Astrocyte (in vitro differentiated cells and primary cell): ENCODE results near the gene DOK6. TPM values are rescaled to one million over a fixed set of nuclear protein-coding genes. Genes with fewer than 3 reads are reported as not detected.

Experiments used
- DNase-seq: peaks from one replicate; pipeline ENCODE4 v3.0.0-alpha.2; 2010; ENCODE audit warnings: low read depth
- FAIRE-seq: peaks from 2 replicates; lab custom pipeline; 2011; peaks lifted over from hg19 to GRCh38; lab: Jason Lieb, UNC
- H2AFZ ChIP-seq: 2 replicates; pipeline ENCODE4 v1.6.0; 2012; ENCODE audit warnings: low read depth, low read length, inconsistent platforms
- H3K27ac ChIP-seq: 2 replicates; pipeline ENCODE4 v1.5.1; 2011; ENCODE audit warnings: low read depth, low read length, inconsistent platforms
- H3K27me3 ChIP-seq: 2 replicates; pipeline ENCODE4 v1.6.0; 2011; ENCODE audit warnings: low read length, inconsistent platforms; ENCODE audit not compliant: insufficient read depth
- H3K36me3 ChIP-seq: 2 replicates; pipeline ENCODE4 v1.5.1; 2011; ENCODE audit warnings: low read length, inconsistent platforms; ENCODE audit not compliant: insufficient read depth
- H3K4me1 ChIP-seq: 2 replicates; pipeline ENCODE4 v1.5.1; 2011; ENCODE audit warnings: low read length, inconsistent platforms; ENCODE audit not compliant: insufficient read depth
- H3K4me2 ChIP-seq: 2 replicates; pipeline ENCODE4 v1.6.0; 2012; ENCODE audit warnings: low read length, inconsistent platforms
- H3K4me3 ChIP-seq: 2 replicates; pipeline ENCODE4 v1.5.1; 2011; ENCODE audit warnings: low read depth, mild to moderate bottlenecking, low read length, inconsistent platforms; ENCODE audit not compliant: insufficient read depth
- H3K79me2 ChIP-seq: 2 replicates; pipeline ENCODE4 v1.6.0; 2012; ENCODE audit warnings: mild to moderate bottlenecking, low read length, inconsistent platforms; ENCODE audit not compliant: insufficient read depth
- H3K9ac ChIP-seq: 2 replicates; pipeline ENCODE4 v1.6.0; 2012; ENCODE audit warnings: mild to moderate bottlenecking, low read length, inconsistent platforms
- H3K9me3 ChIP-seq: 2 replicates; pipeline ENCODE4 v1.5.1; 2012; ENCODE audit warnings: low read depth, mild to moderate bottlenecking, low read length, inconsistent platforms; ENCODE audit not compliant: insufficient read depth
- H4K20me1 ChIP-seq: 2 replicates; pipeline ENCODE4 v1.6.0; 2012; ENCODE audit warnings: low read length, inconsistent platforms; ENCODE audit not compliant: insufficient read depth
- H3K27ac Mint-ChIP-seq: one replicate; pipeline ENCODE4 v1.8.0; 2021; ENCODE audit warnings: mild to moderate bottlenecking, mixed read lengths; ENCODE audit not compliant: unreplicated experiment
- H3K27me3 Mint-ChIP-seq: one replicate; pipeline ENCODE4 v1.8.0; 2021; ENCODE audit warnings: low read depth, mixed read lengths; ENCODE audit not compliant: unreplicated experiment
- H3K36me3 Mint-ChIP-seq: one replicate; pipeline ENCODE4 v1.8.0; 2021; ENCODE audit warnings: low read depth, mixed read lengths; ENCODE audit not compliant: unreplicated experiment
- H3K4me1 Mint-ChIP-seq: one replicate; pipeline ENCODE4 v1.8.0; 2021; ENCODE audit warnings: low read depth, mixed read lengths; ENCODE audit not compliant: unreplicated experiment
- H3K4me3 Mint-ChIP-seq: one replicate; pipeline ENCODE4 v1.8.0; 2021; ENCODE audit warnings: mild to moderate bottlenecking, moderate library complexity, mixed read lengths; ENCODE audit not compliant: unreplicated experiment
- H3K9me3 Mint-ChIP-seq: one replicate; pipeline ENCODE4 v1.8.0; 2021; ENCODE audit warnings: mild to moderate bottlenecking, mixed read lengths; ENCODE audit not compliant: unreplicated experiment
- CTCF ChIP-seq: IDR thresholded peaks from 2 replicates; pipeline ENCODE4 v1.5.1; 2011; ENCODE audit warnings: low read depth, mild to moderate bottlenecking, inconsistent platforms, low read length, moderate library complexity; ENCODE audit not compliant: insufficient read depth
- EZH2 ChIP-seq: IDR thresholded peaks from 2 replicates; pipeline ENCODE4 v1.6.1; 2012; ENCODE audit warnings: mild to moderate bottlenecking, low read length, inconsistent platforms; ENCODE audit not compliant: insufficient read depth
- total RNA-seq: library from RNA; stranded (reverse); gene quantifications from 2 replicates; pipeline ENCODE4 v1.2.1, GENCODE V29; 2021

Gene DOK6
- total RNA-seq, 1 donor from 2014 or later, result 2.9 TPM

- Histone ChIP-seq H3K79me2 (no peaks in the 10 kb centered on the region), H3K9me3 (no peaks in the 10 kb centered on the region), H3K27ac (no peak overlapping the region), H3K27me3 (no peaks in the 10 kb centered on the region), H3K4me3 (no peak overlapping the region), H4K20me1 (no peaks in the 10 kb centered on the region), H3K4me2 (no peak overlapping the region), H3K4me1 (no peaks in the 10 kb centered on the region), H2AFZ (no peak overlapping the region), H3K9ac (no peak overlapping the region), H3K36me3 (no peaks in the 10 kb centered on the region)
- Mint-ChIP-seq H3K9me3 (no peaks in the 10 kb centered on the region), H3K27ac (no peak overlapping the region), H3K4me3 (no peak overlapping the region), H3K27me3 (no peaks in the 10 kb centered on the region), H3K4me1 (peaks cover 2% of the 10 kb centered on the region), H3K36me3 (no peaks in the 10 kb centered on the region)
- DNase-seq (no peak), FAIRE-seq (no peak)
- no peak for TF ChIP-seq CTCF
- no peak for TF ChIP-seq EZH2
Measured at GRCh38 chr18:69490072-69490471, 89.4 kb downstream of the DOK6 start.

GRCh38 chr18:69490813-69491212 is 90.1 kb downstream of the DOK6 start:
- Histone ChIP-seq H3K4me1 (no peaks in the 10 kb centered on the region), H3K36me3 (no peaks in the 10 kb centered on the region), H3K9me3 (no peaks in the 10 kb centered on the region), H3K4me2 (no peak overlapping the region), H2AFZ (no peak overlapping the region), H3K27me3 (no peaks in the 10 kb centered on the region), H3K9ac (no peak overlapping the region), H3K4me3 (no peak overlapping the region), H3K27ac (no peak overlapping the region), H4K20me1 (no peaks in the 10 kb centered on the region), H3K79me2 (no peaks in the 10 kb centered on the region)
- Mint-ChIP-seq H3K4me3 (no peak overlapping the region), H3K36me3 (no peaks in the 10 kb centered on the region), H3K9me3 (no peaks in the 10 kb centered on the region), H3K4me1 (peaks cover 2% of the 10 kb centered on the region), H3K27ac (no peak overlapping the region), H3K27me3 (no peaks in the 10 kb centered on the region)
- no peak for FAIRE-seq
- no peak for TF ChIP-seq CTCF
- peak; percentile 74 for DNase-seq

- H3K36me3 ChIP-seq, result no peaks in the 10 kb centered on the region
- H3K27me3 ChIP-seq, result no peaks in the 10 kb centered on the region
- no peak overlapping the region for H3K4me2 ChIP-seq
- TF ChIP-seq EZH2, result no peak
- TF ChIP-seq CTCF, result no peak
- no peak overlapping the region for H3K4me3 ChIP-seq
- no peaks in the 10 kb centered on the region for H3K36me3 Mint-ChIP-seq
- DNase-seq (no peak), FAIRE-seq (no peak)
- no peak overlapping the region for H3K9ac ChIP-seq
- no peaks in the 10 kb centered on the region for H3K79me2 ChIP-seq
- no peak overlapping the region for H2AFZ ChIP-seq
- no peaks in the 10 kb centered on the region for H3K9me3 ChIP-seq
- no peaks in the 10 kb centered on the region for H3K4me1 ChIP-seq
- H3K27ac ChIP-seq, result no peak overlapping the region
- no peaks in the 10 kb centered on the region for H4K20me1 ChIP-seq
- H3K27ac Mint-ChIP-seq, result no peak overlapping the region
- peaks cover 2% of the 10 kb centered on the region for H3K4me1 Mint-ChIP-seq
- H3K9me3 Mint-ChIP-seq, result peaks cover 4% of the 10 kb centered on the region
- no peak overlapping the region for H3K4me3 Mint-ChIP-seq
- H3K27me3 Mint-ChIP-seq, result no peaks in the 10 kb centered on the region
Measured at GRCh38 chr18:69491576-69491975, 90.9 kb downstream of the DOK6 start.
